CD4-positive, CD25-positive, alpha-beta regulatory T cell (primary cell): ENCODE measurements around the gene BANP. TPM values are rescaled to one million over a fixed set of nuclear protein-coding genes. Genes with fewer than 3 reads are reported as not detected.

Experiments used
- ATAC-seq, 2 donors: fragments of 150-1000 bp; cut with Tn5 transposase; one replicate each; pipeline ENCODE4 v1.10.0; 2021; ENCODE audit warnings: low read depth in 2 of 2, moderate number of reproducible peaks in 2 of 2, moderate library complexity in 1 of 2
- DNase-seq, 3 donors: peaks; one replicate each; pipeline versions ENCODE4 v3.0.0 to v3.0.0-alpha.2; 2012 to 2022; ENCODE audit warnings: mixed read lengths in 1 of 3
- H3K27ac ChIP-seq: one replicate; pipeline ENCODE4 v1.7.0; 2013; ENCODE audit warnings: mild to moderate bottlenecking, low read length; ENCODE audit not compliant: insufficient read depth, poor library complexity, severe bottlenecking
- H3K27me3 ChIP-seq: one replicate; pipeline ENCODE4 v1.7.0; 2013; ENCODE audit warnings: low read length; ENCODE audit not compliant: control insufficient read depth, insufficient read depth
- H3K36me3 ChIP-seq: one replicate; pipeline ENCODE4 v1.7.0; 2013; ENCODE audit warnings: mild to moderate bottlenecking, low read length, moderate library complexity; ENCODE audit not compliant: control insufficient read depth, insufficient read depth
- H3K4me1 ChIP-seq: 2 replicates; pipeline ENCODE4 v1.7.0; 2013; ENCODE audit warnings: mild to moderate bottlenecking, low read length; ENCODE audit not compliant: insufficient read depth, control insufficient read depth, poor library complexity, severe bottlenecking
- H3K4me3 ChIP-seq: one replicate; pipeline ENCODE4 v1.7.0; 2013; ENCODE audit warnings: low read depth, mild to moderate bottlenecking, low read length, moderate library complexity
- H3K9me3 ChIP-seq, 2 experiments: 1 replicate in 1 of 2; 2 replicates in 1 of 2; pipeline ENCODE4 v1.7.0; 2013; ENCODE audit warnings: low read length in 2 of 2, mild to moderate bottlenecking in 1 of 2, moderate library complexity in 1 of 2; ENCODE audit not compliant: control insufficient read depth in 2 of 2
- H3K27ac Mint-ChIP-seq, 3 donors: one replicate each; pipeline ENCODE4 v1.8.0; 2020 to 2022; ENCODE audit warnings: mild to moderate bottlenecking in 3 of 3, mixed read lengths in 3 of 3, moderate library complexity in 2 of 3
- H3K27me3 Mint-ChIP-seq: one replicate; pipeline ENCODE4 v1.8.0; 2022; ENCODE audit warnings: mild to moderate bottlenecking, mixed read lengths
- H3K36me3 Mint-ChIP-seq: one replicate; pipeline ENCODE4 v1.8.0; 2020; ENCODE audit warnings: mixed read lengths
- H3K4me1 Mint-ChIP-seq, 4 donors: one replicate each; pipeline ENCODE4 v1.8.0; 2020 to 2022; ENCODE audit warnings: mixed read lengths in 4 of 4, mild to moderate bottlenecking in 1 of 4
- H3K4me3 Mint-ChIP-seq, 4 donors: one replicate each; pipeline ENCODE4 v1.8.0; 2020 to 2022; ENCODE audit warnings: mild to moderate bottlenecking in 4 of 4, mixed read lengths in 4 of 4, moderate library complexity in 3 of 4
- H3K9me3 Mint-ChIP-seq, 7 donors: one replicate each; pipeline ENCODE4 v1.8.0; 2020 to 2022; ENCODE audit warnings: mixed read lengths in 7 of 7, mild to moderate bottlenecking in 3 of 7, moderate library complexity in 2 of 7
- polyA plus RNA-seq, 4 donors: library from polyadenylated mRNA; unstranded; fragments of 300-500 nt; fragmentation: Illumina TruSeq; gene quantifications; one replicate each; pipeline ENCODE4 v1.2.3, GENCODE V29; 2021
- total RNA-seq: library from RNA; stranded (reverse); gene quantifications from one replicate; pipeline ENCODE4 v1.2.3, GENCODE V29; 2022

BANP gene
- total and polyA plus RNA-seq, 5 donors from 2014 or later = 20.4 to 114 (median 26.6) TPM

GRCh38 chr16:87955302-87956097, 4.3 kb downstream of the BANP start:
- Histone ChIP-seq H3K27me3 (no peaks in the 10 kb centered on the region), H3K4me1 (peaks cover 92% of the 10 kb centered on the region), H3K27ac (peak overlapping the region; percentile 93), H3K4me3 (peak overlapping the region; percentile 76), H3K36me3 (peaks cover 14% of the 10 kb centered on the region), H3K9me3 (no peaks in the 10 kb centered on the region)
- H3K36me3 Mint-ChIP-seq = peaks cover 13% of the 10 kb centered on the region
- no peak for ATAC-seq
- no peaks in the 10 kb centered on the region for H3K9me3 Mint-ChIP-seq
- no peaks in the 10 kb centered on the region for H3K27me3 Mint-ChIP-seq
- peak in 1 of 3 donors; percentile 30 for DNase-seq
- H3K4me1 Mint-ChIP-seq = peaks cover 27 to 90% (median 64%) of the 10 kb centered on the region in 4 donors
- peak overlapping the region; percentile 94 to 99 (median 98) for H3K27ac Mint-ChIP-seq
- peak overlapping the region; percentile 84 to 96 (median 91) for H3K4me3 Mint-ChIP-seq

- peaks cover 17% of the 10 kb centered on the region for H3K36me3 ChIP-seq
- H3K4me1 ChIP-seq = peaks cover 93% of the 10 kb centered on the region
- H3K27ac ChIP-seq = peak overlapping the region; percentile 93
- DNase-seq (no peak), ATAC-seq (no peak)
- Mint-ChIP-seq H3K27ac (peak overlapping the region; percentile 94 to 99 (median 98)), H3K4me3 (peak overlapping the region; percentile 84 to 96 (median 91)), H3K27me3 (no peaks in the 10 kb centered on the region), H3K9me3 (no peaks in the 10 kb centered on the region), H3K4me1 (peaks cover 27 to 90% (median 66%) of the 10 kb centered on the region in 4 donors), H3K36me3 (peaks cover 13% of the 10 kb centered on the region)
- no peaks in the 10 kb centered on the region for H3K9me3 ChIP-seq
- no peaks in the 10 kb centered on the region for H3K27me3 ChIP-seq
- peak overlapping the region; percentile 76 for H3K4me3 ChIP-seq
These were observed 4.8 kb downstream of the BANP start for GRCh38 chr16:87956098-87956364.

GRCh38 chr16:87956365-87957231, 5.4 kb downstream of the BANP start:
- Mint-ChIP-seq H3K27ac (peak overlapping the region; percentile 94 to 99 (median 98)), H3K4me1 (peaks cover 29 to 95% (median 71%) of the 10 kb centered on the region in 4 donors), H3K36me3 (peaks cover 16% of the 10 kb centered on the region), H3K27me3 (no peaks in the 10 kb centered on the region), H3K4me3 (peak overlapping the region; percentile 84 to 96 (median 91)), H3K9me3 (no peaks in the 10 kb centered on the region)
- peaks cover 18% of the 10 kb centered on the region for H3K36me3 ChIP-seq
- H3K27ac ChIP-seq = peak overlapping the region; percentile 93
- no peaks in the 10 kb centered on the region for H3K27me3 ChIP-seq
- peak overlapping the region; percentile 76 for H3K4me3 ChIP-seq
- no peaks in the 10 kb centered on the region for H3K9me3 ChIP-seq
- peak; percentile 75 to 94 (median 87) for DNase-seq
- ATAC-seq = peak; percentile 51 to 52
- H3K4me1 ChIP-seq = peaks cover 93% of the 10 kb centered on the region

- H3K9me3 Mint-ChIP-seq = no peaks in the 10 kb centered on the region
- peak overlapping the region; percentile 84 to 96 (median 91) for H3K4me3 Mint-ChIP-seq
- H3K27ac Mint-ChIP-seq = peak overlapping the region; percentile 94 to 99 (median 98)
- peak overlapping the region; percentile 93 for H3K27ac ChIP-seq
- H3K27me3 Mint-ChIP-seq = no peaks in the 10 kb centered on the region
- H3K9me3 ChIP-seq = no peaks in the 10 kb centered on the region
- H3K36me3 Mint-ChIP-seq = peaks cover 17% of the 10 kb centered on the region
- H3K36me3 ChIP-seq = peaks cover 18% of the 10 kb centered on the region
- H3K27me3 ChIP-seq = no peaks in the 10 kb centered on the region
- H3K4me1 Mint-ChIP-seq = peaks cover 27 to 95% (median 69%) of the 10 kb centered on the region in 4 donors
- peaks cover 85% of the 10 kb centered on the region for H3K4me1 ChIP-seq
- peak overlapping the region; percentile 76 for H3K4me3 ChIP-seq
- ATAC-seq = no peak
- DNase-seq = no peak
These were observed 6.3 kb downstream of the BANP start for GRCh38 chr16:87957296-87958094.

- H3K36me3 ChIP-seq = peaks cover 17% of the 10 kb centered on the region
- Mint-ChIP-seq H3K36me3 (peaks cover 17% of the 10 kb centered on the region), H3K27ac (peak overlapping the region; percentile 93 to 99 (median 96)), H3K4me1 (peaks cover 31 to 96% (median 75%) of the 10 kb centered on the region in 4 donors), H3K9me3 (no peaks in the 10 kb centered on the region), H3K27me3 (no peaks in the 10 kb centered on the region), H3K4me3 (peak overlapping the region; percentile 67 to 87 (median 76))
- peak overlapping the region; percentile 93 for H3K27ac ChIP-seq
- no peaks in the 10 kb centered on the region for H3K9me3 ChIP-seq
- H3K4me3 ChIP-seq = no peak overlapping the region
- peaks cover 85% of the 10 kb centered on the region for H3K4me1 ChIP-seq
- no peaks in the 10 kb centered on the region for H3K27me3 ChIP-seq
- ATAC-seq (no peak), DNase-seq (no peak)
These were observed 7.4 kb downstream of the BANP start for GRCh38 chr16:87958632-87959031.

- no peak for ATAC-seq
- Histone ChIP-seq H3K4me1 (peaks cover 85% of the 10 kb centered on the region), H3K36me3 (peaks cover 9% of the 10 kb centered on the region), H3K27me3 (no peaks in the 10 kb centered on the region), H3K27ac (peak overlapping the region; percentile 58), H3K4me3 (peak overlapping the region; percentile 40), H3K9me3 (no peaks in the 10 kb centered on the region)
- Mint-ChIP-seq H3K27ac (peak overlapping the region; percentile 93 to 99 (median 96)), H3K36me3 (peaks cover 13% of the 10 kb centered on the region), H3K4me1 (peaks cover 36 to 96% (median 76%) of the 10 kb centered on the region in 4 donors), H3K27me3 (no peaks in the 10 kb centered on the region), H3K9me3 (no peaks in the 10 kb centered on the region), H3K4me3 (peak overlapping the region; percentile 56 to 87 (median 76))
- no peak for DNase-seq
These were observed 8.3 kb downstream of the BANP start for GRCh38 chr16:87959391-87959990.

- Mint-ChIP-seq H3K27ac (peak overlapping the region in 2 of 3 donors; percentile 93 to 99), H3K36me3 (peaks cover 13% of the 10 kb centered on the region), H3K4me3 (peak overlapping the region; percentile 53 to 76 (median 62)), H3K4me1 (peaks cover 36 to 96% (median 79%) of the 10 kb centered on the region in 4 donors), H3K9me3 (no peaks in the 10 kb centered on the region), H3K27me3 (no peaks in the 10 kb centered on the region)
- peak overlapping the region; percentile 40 for H3K4me3 ChIP-seq
- DNase-seq = no peak
- H3K27me3 ChIP-seq = no peaks in the 10 kb centered on the region
- peaks cover 4% of the 10 kb centered on the region for H3K36me3 ChIP-seq
- no peak for ATAC-seq
- H3K27ac ChIP-seq = peak overlapping the region; percentile 39
- H3K4me1 ChIP-seq = peaks cover 77% of the 10 kb centered on the region
- H3K9me3 ChIP-seq = no peaks in the 10 kb centered on the region
These were observed 9.1 kb downstream of the BANP start for GRCh38 chr16:87960296-87960695.
